T-cell (primary cell): Measurements from ENCODE around the gene MYLIP. TPM values are rescaled to one million over a fixed set of nuclear protein-coding genes. Genes with fewer than 3 reads are reported as not detected.

Experiments
- ATAC-seq, 4 experiments: fragments of 200-7000 bp in 3 of 4; fragments of 150-1000 bp in 1 of 4; cut with Tn5 transposase; replicated peaks in 1 of 4; 1 replicate in 3 of 4; 2 replicates in 1 of 4; pipeline ENCODE4 v1.10.0; 2021; ENCODE audit warnings: moderate library complexity in 3 of 4, mild to moderate bottlenecking in 2 of 4, moderate number of reproducible peaks in 1 of 4
- CTCF ChIA-PET, 2 donors: fragments of 300-600 bp; sonication (Branson Sonifier 250); formaldehyde crosslinking; loops; one replicate each; lab custom pipeline; 2022; ENCODE audit warnings: antibody characterized with exemption in 2 of 2; lab: Charles Lee
- POLR2A ChIA-PET, 2 donors: fragments of 300-600 bp; sonication (Branson Sonifier 250); formaldehyde crosslinking; loops; one replicate each; lab custom pipeline; 2022; ENCODE audit warnings: antibody characterized with exemption in 2 of 2; lab: Charles Lee
- DNase-seq, 35 experiments: peaks; one replicate each; pipeline versions ENCODE4 v3.0.0 to v3.0.0-alpha.2; 2013 to 2023
- H3K27ac ChIP-seq: one replicate; pipeline ENCODE4 v1.5.1; 2013; ENCODE audit warnings: low read length
- H3K27me3 ChIP-seq, 2 experiments: replicated peaks in 1 of 2; 1 replicate in 1 of 2; 2 replicates in 1 of 2; pipeline versions ENCODE4 v1.6.1 to v1.7.0; 2013; ENCODE audit warnings: low read length in 1 of 2, mixed read lengths in 1 of 2; ENCODE audit not compliant: control insufficient read depth in 2 of 2, insufficient read depth in 2 of 2; ENCODE audit errors: extremely low read depth in 1 of 2
- H3K36me3 ChIP-seq, 2 donors: 1 replicate in 1 of 2; 2 replicates in 1 of 2; pipeline versions ENCODE4 v1.6.1 to v1.7.0; 2013; ENCODE audit warnings: low read length in 1 of 2; ENCODE audit not compliant: control insufficient read depth in 2 of 2, insufficient read depth in 1 of 2; ENCODE audit errors: extremely low read depth in 1 of 2
- H3K4me1 ChIP-seq, 2 experiments: 1 replicate in 1 of 2; 2 replicates in 1 of 2; pipeline versions ENCODE4 v1.6.1 to v1.7.0; 2013; ENCODE audit warnings: low read length in 2 of 2, mixed read lengths in 1 of 2; ENCODE audit not compliant: insufficient read depth in 2 of 2, control insufficient read depth in 1 of 2; ENCODE audit errors: extremely low read depth in 1 of 2
- H3K4me3 ChIP-seq, 2 donors: 1 replicate in 1 of 2; 2 replicates in 1 of 2; pipeline versions ENCODE4 v1.5.1 to v1.7.0; 2013; ENCODE audit warnings: mild to moderate bottlenecking in 2 of 2, low read length in 1 of 2, moderate library complexity in 1 of 2; ENCODE audit not compliant: control insufficient read depth in 1 of 2; ENCODE audit errors: extremely low read depth in 1 of 2
- H3K9me3 ChIP-seq: 2 replicates; pipeline ENCODE4 v1.7.0; 2013
- H3K27ac Mint-ChIP-seq, 2 donors: one replicate each; pipeline ENCODE4 v1.8.0; 2020 to 2021; ENCODE audit warnings: mild to moderate bottlenecking in 2 of 2, mixed read lengths in 2 of 2
- H3K27me3 Mint-ChIP-seq, 2 donors: one replicate each; pipeline ENCODE4 v1.8.0; 2021 to 2022; ENCODE audit warnings: mixed read lengths in 2 of 2
- H3K36me3 Mint-ChIP-seq: one replicate; pipeline ENCODE4 v1.8.0; 2021; ENCODE audit warnings: mixed read lengths
- H3K4me1 Mint-ChIP-seq, 3 donors: one replicate each; pipeline ENCODE4 v1.8.0; 2020 to 2022; ENCODE audit warnings: mixed read lengths in 3 of 3, mild to moderate bottlenecking in 1 of 3
- H3K4me3 Mint-ChIP-seq, 3 donors: one replicate each; pipeline ENCODE4 v1.8.0; 2020 to 2022; ENCODE audit warnings: mild to moderate bottlenecking in 3 of 3, mixed read lengths in 3 of 3, moderate library complexity in 3 of 3
- H3K9me3 Mint-ChIP-seq, 3 donors: one replicate each; pipeline ENCODE4 v1.8.0; 2020 to 2022; ENCODE audit warnings: mixed read lengths in 3 of 3
- WGBS: methylation state at CpG from one replicate; pipeline ENCODE4 v1.1.5; 2013; ENCODE audit warnings: missing lambda C conversion rate; ENCODE audit not compliant: insufficient coverage; 5-methylcytosine and 5-hydroxymethylcytosine counted together
- total RNA-seq, 35 experiments: library from RNA in 6 of 35; stranded (reverse) in 6 of 35; fragments of 120-200 nt in 1 of 35; gene quantifications; one replicate each; pipeline versions ENCODE4 v1.2.1 to v1.2.4 and lab custom pipeline; 2013 to 2026

The MYLIP gene
- total RNA-seq, 5 donors from 2014 or later (not counting 1 experiment from before 2014, with no cell fraction given): 18.4 to 210 (median 19.9) TPM

- Histone ChIP-seq H3K9me3 (no peaks in the 10 kb centered on the region), H3K4me3 (no peak overlapping the region), H3K27ac (no peak overlapping the region), H3K27me3 (no peaks in the 10 kb centered on the region), H3K4me1 (peaks cover 31 to 32% of the 10 kb centered on the region in 2 experiments), H3K36me3 (peaks cover 6 to 61% of the 10 kb centered on the region in 2 donors)
- no peak for ATAC-seq
- Mint-ChIP-seq H3K9me3 (no peaks in the 10 kb centered on the region), H3K36me3 (peaks cover 54% of the 10 kb centered on the region), H3K4me3 (peak overlapping the region in 1 of 3 donors; percentile 94), H3K4me1 (peaks cover 74 to 81% (median 77%) of the 10 kb centered on the region in 3 donors), H3K27ac (peak overlapping the region in 1 of 2 donors; percentile 19), H3K27me3 (no peaks in the 10 kb centered on the region)
- DNase-seq: no peak
- no CpG with 5 or more reads among the region's 2 CpGs for WGBS
- POLR2A ChIA-PET: no interaction called here
- CTCF ChIA-PET: no interaction called here
These were observed 10.7 kb downstream of the MYLIP start for GRCh38 chr6:16139556-16139955.

GRCh38 chr6:16140607-16141006, 11.7 kb downstream of the MYLIP start:
- no peak overlapping the region for H3K4me3 Mint-ChIP-seq
- peaks cover 56% of the 10 kb centered on the region for H3K36me3 Mint-ChIP-seq
- CTCF ChIA-PET: no interaction called here

GRCh38 chr6:16141514-16141913, 12.6 kb downstream of the MYLIP start:
- ChIA-PET POLR2A (no interaction called here), CTCF (no interaction called here)
- H3K27ac ChIP-seq: no peak overlapping the region
- Mint-ChIP-seq H3K9me3 (no peaks in the 10 kb centered on the region), H3K4me1 (peaks cover 71 to 74% (median 71%) of the 10 kb centered on the region in 3 donors), H3K36me3 (peaks cover 65% of the 10 kb centered on the region), H3K4me3 (peak overlapping the region in 1 of 3 donors; percentile 10), H3K27me3 (no peaks in the 10 kb centered on the region), H3K27ac (peak overlapping the region in 1 of 2 donors; percentile 29)
- no peaks in the 10 kb centered on the region for H3K27me3 ChIP-seq
- H3K36me3 ChIP-seq: peaks cover 15 to 73% of the 10 kb centered on the region in 2 donors
- H3K4me1 ChIP-seq: peaks cover 14 to 28% of the 10 kb centered on the region in 2 experiments
- no peaks in the 10 kb centered on the region for H3K9me3 ChIP-seq
- DNase-seq (no peak), ATAC-seq (no peak)
- no peak overlapping the region for H3K4me3 ChIP-seq

More at GRCh38 chr6:16140607-16141006, 11.7 kb downstream of the MYLIP start:
- no peaks in the 10 kb centered on the region for H3K27me3 Mint-ChIP-seq
- Histone ChIP-seq H3K36me3 (peaks cover 9 to 64% of the 10 kb centered on the region in 2 donors), H3K4me1 (peaks cover 22 to 28% of the 10 kb centered on the region in 2 experiments), H3K27me3 (no peaks in the 10 kb centered on the region), H3K9me3 (no peaks in the 10 kb centered on the region), H3K27ac (no peak overlapping the region), H3K4me3 (no peak overlapping the region)
- DNase-seq (no peak), ATAC-seq (no peak)
- H3K9me3 Mint-ChIP-seq: no peaks in the 10 kb centered on the region
- no peak overlapping the region for H3K27ac Mint-ChIP-seq
- 96% methylated on average over 7 of the region's 7 CpGs for WGBS
- peaks cover 72 to 75% (median 72%) of the 10 kb centered on the region in 3 donors for H3K4me1 Mint-ChIP-seq
- POLR2A ChIA-PET: no interaction called here

GRCh38 chr6:16145038-16145437, 16.2 kb downstream of the MYLIP start:
- Mint-ChIP-seq H3K9me3 (no peaks in the 10 kb centered on the region), H3K4me3 (no peak overlapping the region), H3K36me3 (peaks cover 89% of the 10 kb centered on the region), H3K4me1 (peaks cover 45 to 48% (median 47%) of the 10 kb centered on the region in 3 donors), H3K27me3 (no peaks in the 10 kb centered on the region), H3K27ac (no peak overlapping the region)
- POLR2A ChIA-PET: no interaction called here
- Histone ChIP-seq H3K4me3 (no peak overlapping the region), H3K36me3 (peaks cover 19 to 90% of the 10 kb centered on the region in 2 donors), H3K27me3 (no peaks in the 10 kb centered on the region), H3K27ac (no peak overlapping the region), H3K9me3 (no peaks in the 10 kb centered on the region), H3K4me1 (peaks cover 0 to 10% of the 10 kb centered on the region in 2 experiments)
- WGBS: 95% methylated on average over 6 of the region's 13 CpGs
- CTCF ChIA-PET: interaction anchor here in 1 of 2 donors (1.1 kb wide), 1 partner anchor 14 kb away, joined by 3 read pairs; no protein-coding TSS in a partner anchor
- ATAC-seq (peak in 1 of 4 experiments; percentile 11), DNase-seq (no peak)

GRCh38 chr6:16146028-16146427, 17.1 kb downstream of the MYLIP start:
- no peaks in the 10 kb centered on the region for H3K27me3 Mint-ChIP-seq
- no peak overlapping the region for H3K4me3 ChIP-seq
- no peak overlapping the region for H3K4me3 Mint-ChIP-seq
- ATAC-seq: no peak
- no peak overlapping the region for H3K27ac Mint-ChIP-seq
- H3K9me3 Mint-ChIP-seq: no peaks in the 10 kb centered on the region
- no peak overlapping the region for H3K27ac ChIP-seq
- H3K27me3 ChIP-seq: no peaks in the 10 kb centered on the region
- H3K9me3 ChIP-seq: no peaks in the 10 kb centered on the region
- ChIA-PET POLR2A (interaction anchor here (0.8 to 2.1 kb wide), 2 partner anchors 9 to 12 kb away, joined by 3 to 12 read pairs; no protein-coding TSS in a partner anchor), CTCF (interaction anchor here in 1 of 2 donors (0.7 to 1.4 kb wide), 2 partner anchors 18 to 37 kb away, joined by 3 to 4 read pairs; no protein-coding TSS in a partner anchor)
- peaks cover 89% of the 10 kb centered on the region for H3K36me3 Mint-ChIP-seq
- H3K36me3 ChIP-seq: peaks cover 23 to 90% of the 10 kb centered on the region in 2 donors
- H3K4me1 Mint-ChIP-seq: peaks cover 35 to 43% (median 38%) of the 10 kb centered on the region in 3 donors
- H3K4me1 ChIP-seq: peaks cover 0 to 7% of the 10 kb centered on the region in 2 experiments
- 95% methylated on average over 2 of the region's 4 CpGs for WGBS
- no peak for DNase-seq

GRCh38 chr6:16146527-16146955, 17.7 kb downstream of the MYLIP start:
- H3K4me3 ChIP-seq: no peak overlapping the region
- peaks cover 91% of the 10 kb centered on the region for H3K36me3 Mint-ChIP-seq
- no peaks in the 10 kb centered on the region for H3K9me3 ChIP-seq
- peaks cover 0 to 5% of the 10 kb centered on the region in 2 experiments for H3K4me1 ChIP-seq
- POLR2A ChIA-PET: interaction anchor here (0.6 to 2.1 kb wide), 8 partner anchors 8 to 617 kb away, joined by 3 to 12 read pairs (median 4); no protein-coding TSS in a partner anchor
- H3K9me3 Mint-ChIP-seq: no peaks in the 10 kb centered on the region
- peaks cover 26 to 89% of the 10 kb centered on the region in 2 donors for H3K36me3 ChIP-seq
- no peaks in the 10 kb centered on the region for H3K27me3 ChIP-seq
- 86% methylated on average over 2 of the region's 8 CpGs for WGBS
- ATAC-seq (no peak), DNase-seq (no peak)
- H3K4me1 Mint-ChIP-seq: peaks cover 32 to 41% (median 34%) of the 10 kb centered on the region in 3 donors
- no peak overlapping the region for H3K27ac ChIP-seq
- CTCF ChIA-PET: interaction anchor here in 1 of 2 donors (0.7 to 1.4 kb wide), 4 partner anchors 9 to 36 kb away, joined by 3 to 4 read pairs (median 3); no protein-coding TSS in a partner anchor
- no peak overlapping the region for H3K4me3 Mint-ChIP-seq
- H3K27ac Mint-ChIP-seq: no peak overlapping the region
- no peaks in the 10 kb centered on the region for H3K27me3 Mint-ChIP-seq
